Stimulated activated CD8-positive, alpha-beta memory T cell treated with anti-CD3 and anti-CD28 coated beads, Interleukin-15, amount 100 ng/mL, for 1 hour (primary cell): ENCODE results near the gene CRYM.
"Not testable (repeated sequence)": the region's sequence is repeated elsewhere in the genome, so short reads cannot be mapped to it uniquely, and the experiment has no call there.

Experiments
- DNase-seq: peaks from one replicate; pipeline ENCODE4 v3.0.0-alpha.2; 2020; ENCODE audit warnings: low read depth

The CRYM gene

DNA sequence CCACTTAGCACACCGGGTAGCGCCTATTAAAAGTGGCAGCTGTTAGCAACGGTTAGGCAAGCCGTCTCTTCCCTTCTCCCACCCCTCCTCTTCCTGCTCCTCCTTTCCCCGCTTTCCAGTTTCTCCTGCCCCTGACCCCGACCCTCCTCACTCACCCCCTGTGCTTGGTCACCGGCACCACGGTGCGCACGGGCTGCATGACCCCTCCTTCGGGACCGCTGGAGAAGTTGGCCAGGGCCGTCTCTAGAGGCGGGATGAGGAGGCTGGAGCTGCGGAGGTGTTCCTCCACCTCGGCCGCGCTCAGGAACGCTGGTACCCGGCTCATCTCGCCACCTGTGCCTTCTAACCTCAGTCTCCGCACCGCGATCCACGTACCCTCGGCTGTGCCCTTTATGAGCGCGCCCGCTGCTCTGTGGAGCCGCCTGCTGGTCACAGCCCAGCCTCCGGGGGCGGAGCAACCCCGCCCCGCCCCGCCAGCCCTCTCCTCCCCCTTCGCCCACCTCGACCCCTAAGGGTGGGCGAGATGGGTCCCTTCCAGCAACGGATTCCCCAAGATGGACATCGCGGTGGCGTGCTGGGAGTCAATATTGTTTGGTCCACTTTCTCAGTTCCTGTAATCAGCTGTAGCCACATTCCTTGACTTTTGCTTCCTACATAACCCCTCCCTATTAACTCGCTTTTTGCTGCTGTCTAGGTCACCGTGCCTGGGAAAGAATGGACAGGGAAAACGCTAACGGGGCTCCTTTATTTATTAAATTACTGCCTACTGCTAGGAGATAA is at the start of gene CRYM:
Gene CRYM, minus strand, starts transcription at position 364 of the 780 bp plus-strand sequence. Its CDS starts 39 bp downstream, at position 325.
- no peak for DNase-seq

- DNase-seq, result no peak
Observed at GRCh38 chr16:21327046-21327445, 49.0 kb upstream of the CRYM start.

DNA sequence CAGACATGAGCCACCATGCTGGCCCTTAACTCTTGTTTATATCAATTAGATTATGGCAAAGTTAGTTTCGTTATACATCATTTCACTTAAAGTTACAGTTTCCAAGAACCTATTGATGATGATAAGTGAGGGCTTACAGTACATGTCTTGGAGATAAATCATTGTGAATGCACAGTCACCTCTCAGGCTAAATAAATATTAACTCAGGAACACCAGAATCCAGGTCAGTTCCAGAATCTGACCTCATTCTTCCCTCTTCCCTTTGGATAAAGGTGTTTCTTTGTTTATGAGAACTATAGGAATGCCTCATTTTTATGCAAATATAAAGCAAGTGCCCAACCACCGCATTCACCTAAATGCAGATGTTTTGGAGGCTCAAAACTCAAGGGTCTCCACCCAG is 48.4 kb upstream of the CRYM start:
- no peak for DNase-seq

DNA sequence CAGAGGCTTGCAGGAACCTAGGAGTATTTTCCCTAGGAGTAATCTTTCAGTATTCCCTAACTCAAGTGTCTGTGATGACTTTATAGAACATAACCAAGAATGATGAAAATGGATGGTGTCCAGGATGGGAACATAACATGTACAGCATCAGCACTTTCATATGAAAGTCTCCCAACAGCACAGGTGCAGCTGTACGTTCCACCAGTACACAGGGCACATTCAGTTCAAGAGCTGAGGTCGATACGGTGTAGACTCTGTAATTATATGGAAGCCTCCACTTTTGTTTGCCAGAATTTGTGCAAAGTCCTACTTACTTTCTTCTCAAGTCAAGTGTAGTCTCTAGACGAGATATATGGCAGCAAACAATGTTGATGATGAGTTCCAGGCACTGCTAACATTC is 46.2 kb upstream of the CRYM start:
- DNase-seq, result no peak

GRCh38 chr16:21322251-21322650 is 44.2 kb upstream of the CRYM start:
- not testable (repeated sequence) for DNase-seq

GRCh38 chr16:21321736-21322135 is 43.6 kb upstream of the CRYM start:
- no peak for DNase-seq

DNA sequence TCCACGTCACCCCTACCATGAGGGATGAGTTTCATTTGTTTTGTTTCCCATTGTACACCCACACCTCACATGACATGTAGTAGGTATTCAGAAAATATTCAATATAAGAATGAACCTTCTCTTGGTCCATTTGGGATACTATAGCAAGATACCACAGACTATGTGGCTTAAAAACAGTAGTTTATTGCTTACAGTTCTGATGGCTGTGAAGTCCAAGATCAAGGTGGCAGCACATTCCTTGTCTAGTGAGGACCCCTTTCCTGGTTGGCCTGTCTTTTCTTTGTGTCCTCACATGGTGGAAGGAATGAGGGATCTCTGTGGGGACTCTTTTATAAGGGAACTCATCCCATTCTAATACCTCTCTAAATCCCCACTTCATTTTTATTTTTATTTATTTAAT is 36.2 kb upstream of the CRYM start:
- no peak for DNase-seq

GRCh38 chr16:21312863-21313372 is 34.8 kb upstream of the CRYM start:
- not testable (repeated sequence) for DNase-seq

GRCh38 chr16:21312046-21312445 is 34.0 kb upstream of the CRYM start:
- not testable (repeated sequence) for DNase-seq

DNA sequence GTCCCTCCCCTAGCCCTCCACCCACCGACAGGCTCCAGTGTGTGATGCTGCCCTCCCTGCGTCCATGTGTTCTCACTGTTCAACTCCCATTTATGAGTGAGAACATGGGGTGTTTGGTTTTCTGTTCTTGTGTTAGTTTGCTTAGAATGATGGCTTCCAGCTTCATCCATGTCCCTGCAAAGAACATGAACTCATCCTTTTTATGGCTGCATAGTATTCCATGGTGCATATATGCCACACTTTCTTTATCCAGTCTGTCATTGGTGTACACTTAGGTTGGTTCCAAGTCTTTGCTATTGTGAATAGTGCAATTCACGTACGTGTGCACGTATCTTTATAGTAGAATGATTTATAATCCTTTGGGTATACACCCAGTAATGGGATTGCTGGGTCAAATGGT is 28.6 kb upstream of the CRYM start:
- DNase-seq, result not testable (repeated sequence)

DNA sequence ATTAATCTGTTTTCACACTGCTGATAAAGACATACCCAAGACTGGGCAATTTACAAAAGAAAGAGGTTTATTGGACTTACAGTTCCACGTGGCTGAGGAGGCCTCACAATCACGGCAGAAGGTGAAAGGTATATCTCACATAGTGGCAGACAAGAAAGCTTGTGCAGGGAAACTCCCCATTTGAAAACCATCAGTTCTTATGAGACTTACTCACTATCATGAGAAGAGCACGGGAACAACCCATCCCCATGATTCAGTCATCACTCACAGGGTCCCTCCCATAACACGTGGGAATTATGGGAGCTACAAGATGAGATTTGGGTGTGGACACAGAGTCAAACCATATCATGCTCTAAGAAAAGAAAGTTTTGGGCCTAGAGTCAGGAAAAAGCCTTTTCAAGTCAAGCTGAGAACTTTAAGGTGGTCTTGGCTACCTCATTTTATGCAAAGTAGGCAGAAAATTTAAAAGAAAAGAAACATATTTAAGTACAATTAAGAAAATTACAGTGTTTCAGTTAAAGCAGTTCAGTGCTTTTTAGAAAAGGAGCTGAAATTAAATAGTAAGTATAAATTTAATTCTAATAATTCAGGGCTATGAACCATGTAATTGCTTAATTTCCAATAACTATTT is 24.9 kb upstream of the CRYM start:
- no peak for DNase-seq

GRCh38 chr16:21302454-21302853 is 24.4 kb upstream of the CRYM start:
- DNase-seq, result no peak

GRCh38 chr16:21301895-21302291 is 23.8 kb upstream of the CRYM start:
- no peak for DNase-seq

DNA sequence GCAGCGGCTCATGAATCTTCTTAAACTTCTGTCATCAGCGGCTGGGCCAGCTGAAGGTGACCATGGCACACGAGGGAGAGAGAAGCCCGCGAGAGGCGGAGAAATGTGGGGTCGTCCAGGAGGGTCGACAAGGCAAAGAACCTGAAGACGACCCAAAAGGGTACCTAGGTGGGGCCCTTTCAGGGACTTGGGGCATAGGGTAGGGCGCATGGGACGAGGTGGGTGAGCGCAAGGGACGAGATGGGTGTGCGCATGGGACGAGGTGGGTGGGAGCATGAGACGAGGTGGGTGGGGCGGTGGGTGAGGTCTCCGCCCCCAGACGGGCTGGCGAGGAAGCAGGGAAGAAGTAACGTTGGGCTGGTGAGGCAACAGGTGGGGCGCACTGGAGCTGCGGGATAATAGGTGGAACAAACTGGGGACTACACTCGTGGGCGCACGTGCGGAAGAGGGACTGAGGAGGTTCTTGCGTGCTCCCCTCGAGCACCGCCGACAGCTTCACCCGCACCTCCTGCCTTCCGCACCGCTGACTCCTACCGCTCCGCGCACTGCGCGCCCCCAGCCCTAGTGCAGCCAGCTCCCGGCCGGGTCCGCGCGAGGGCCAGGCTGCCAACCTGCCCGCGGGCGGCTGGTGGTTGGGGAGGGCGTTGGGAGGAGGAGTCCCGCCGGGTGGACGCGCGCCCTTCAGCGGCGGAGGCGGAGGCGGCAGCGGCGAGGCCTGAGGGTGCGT is 23.2 kb upstream of the CRYM start:
- DNase-seq, result no peak

- no peak for DNase-seq
Observed at GRCh38 chr16:21300309-21301167, 22.4 kb upstream of the CRYM start.

DNA sequence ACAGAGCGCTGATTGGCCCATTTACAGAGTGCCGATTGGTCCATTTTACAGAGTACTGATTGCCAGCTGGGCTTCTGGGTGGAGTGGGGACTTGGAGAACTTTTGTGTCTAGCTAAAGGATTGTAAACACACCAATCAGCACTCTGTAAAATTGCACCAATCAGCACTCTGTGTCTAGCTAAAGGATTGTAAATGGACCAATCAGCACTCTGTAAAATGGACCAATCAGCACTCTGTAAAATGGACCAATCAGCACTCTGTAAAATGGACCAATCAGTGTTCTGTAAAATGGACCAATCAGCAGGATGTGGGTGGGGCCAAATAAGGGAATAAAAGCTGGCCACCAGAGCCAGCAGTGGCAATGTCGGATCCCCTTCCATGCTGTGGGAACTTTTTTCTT is 11.7 kb upstream of the CRYM start:
- DNase-seq, result not testable (repeated sequence)

GRCh38 chr16:21285314-21285713 is 7.2 kb upstream of the CRYM start:
- DNase-seq, result no peak

GRCh38 chr16:21284414-21284813 is 6.3 kb upstream of the CRYM start:
- no peak for DNase-seq

GRCh38 chr16:21283521-21284289 is 5.6 kb upstream of the CRYM start:
- no peak for DNase-seq

DNA sequence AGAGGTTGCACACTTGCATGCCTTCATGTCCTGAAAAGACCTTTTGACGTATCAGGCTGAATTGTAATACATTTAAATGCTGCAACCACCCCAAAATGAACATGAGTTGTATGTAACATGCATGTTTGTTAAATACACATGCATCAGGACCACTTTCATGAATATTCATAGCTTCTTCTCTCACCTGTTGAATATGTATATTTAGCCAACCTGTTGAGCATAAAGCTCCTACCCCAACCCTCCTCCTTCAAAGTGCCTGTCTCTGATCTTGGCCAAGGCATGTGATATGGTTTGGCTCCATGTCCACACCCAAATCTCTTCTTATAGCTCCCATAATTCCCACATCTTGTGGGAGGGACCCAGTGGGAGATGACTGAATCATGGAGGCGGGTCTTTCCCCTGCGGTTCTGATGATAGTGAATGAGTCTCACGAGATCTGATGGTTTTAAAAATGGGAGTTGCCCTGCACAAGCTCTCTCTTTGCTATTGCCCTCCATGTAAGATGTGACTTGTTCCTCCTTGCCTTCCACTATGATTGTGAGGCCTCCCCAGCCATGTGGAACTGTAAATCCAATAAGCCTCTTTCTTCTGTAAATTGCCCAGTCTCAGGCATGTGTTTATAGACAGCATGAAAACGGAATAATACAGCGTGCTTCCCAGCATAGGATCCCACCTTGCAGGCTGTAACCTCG is 3.8 kb upstream of the CRYM start:
- DNase-seq, result no peak
